ENCODE measurements around the gene CYB5A. TPM values are rescaled to one million over a fixed set of nuclear protein-coding genes. Genes with fewer than 3 reads are reported as not detected.

CYB5A gene
- total and polyA plus RNA-seq, 9 of the 15 experiments (the other 6 are each of a cell fraction or from before 2014, with no cell fraction given), result 11.9 to 22.6 (median 14.1) TPM

DNA sequence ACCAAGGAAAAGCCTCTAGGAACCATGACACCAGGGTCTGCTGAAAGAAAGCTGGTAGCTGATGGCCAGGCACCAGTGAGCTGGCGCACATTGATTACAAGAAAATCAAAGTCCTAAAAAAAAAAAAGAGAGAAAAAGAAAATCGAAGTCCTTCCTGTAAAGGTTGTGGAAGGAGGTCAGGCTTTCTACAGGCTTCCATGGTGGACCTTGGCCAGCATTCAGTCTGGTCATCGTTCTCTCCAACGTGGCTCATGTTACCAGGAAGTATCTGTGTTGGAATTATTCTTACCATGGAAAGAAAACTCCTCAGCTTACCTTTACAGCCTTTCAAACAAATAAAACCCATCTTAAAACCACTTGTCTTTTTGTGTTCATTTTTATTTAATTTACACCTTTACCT is 65.6 kb downstream of the CYB5A start:
- in situ Hi-C loops (cut with MboI) (no loop called here), intact Hi-C loops (cut with micrococcal nuclease) (no loop called here)
- Histone ChIP-seq H3K36me3 (ENCODE audit: control insufficient read depth, insufficient read depth, low read length) (no peaks in the 10 kb centered on the region), H3K9me1 (ENCODE audit: control insufficient read depth, insufficient read depth, low read length) (no peaks in the 10 kb centered on the region), H3K9ac (ENCODE audit: insufficient read depth in 1 of 2, low read depth in 2 of 2, low read length in 2 of 2) (no peak overlapping the region), H4K20me1 (replicated peaks; ENCODE audit: control insufficient read depth, insufficient read depth, low read length) (no peaks in the 10 kb centered on the region), H3K4me1 (replicated peaks in 1 of 2; ENCODE audit: control insufficient read depth in 2 of 2, insufficient read depth in 2 of 2, low read length in 2 of 2) (peaks cover 0 to 8% of the 10 kb centered on the region in 2 experiments; a peak in 2 of 5 replicates), H3K27ac (ENCODE audit: extremely low read depth, low read depth, low read length) (no peak overlapping the region), H3K79me2 (ENCODE audit: control insufficient read depth, insufficient read depth, low read length) (no peaks in the 10 kb centered on the region), H2AFZ (ENCODE audit: low read depth, low read length) (no peak overlapping the region), H3K4me2 (ENCODE audit: insufficient read depth, low read length) (no peak overlapping the region), H3K9me3 (replicated peaks; ENCODE audit: control insufficient read depth, insufficient read depth, low read depth, low read length) (no peaks in the 10 kb centered on the region), H3K27me3 (ENCODE audit: control insufficient read depth in 2 of 2, insufficient read depth in 2 of 2, low read length in 2 of 2) (peaks cover 0 to 7% of the 10 kb centered on the region in 2 experiments; a peak in 2 of 5 replicates), H3K4me3 (no peak overlapping the region)
- TF ChIP-seq CBFA2T2 (conservative IDR thresholded peaks at IDR 0.05) (no peak), HINFP (tag; conservative IDR thresholded peaks at IDR 0.05; ENCODE audit: low read depth) (no peak), HMG20B (CRISPR knock-in tag; IDR thresholded peaks at IDR 0.05) (no peak), YY1 (IDR thresholded peaks at IDR 0.05; ENCODE audit: borderline replicate concordance in 1 of 3, control insufficient read depth in 1 of 3, extremely low read depth in 1 of 3, insufficient read depth in 3 of 3, insufficient read length in 1 of 3, insufficient replicate concordance in 2 of 3, low read depth in 1 of 3, low read length in 2 of 3) (no peak), PML (IDR thresholded peaks at IDR 0.05; ENCODE audit: low read length) (no peak), KLF6 (CRISPR knock-in tag; IDR thresholded peaks at IDR 0.05; ENCODE audit: borderline replicate concordance) (no peak), ZNF124 (CRISPR knock-in tag; IDR thresholded peaks at IDR 0.05) (no peak)
- 29% methylated on average over 4 of the region's 4 CpGs for WGBS (ENCODE audit: insufficient coverage, low coverage, missing lambda C conversion rate)
- ATAC-seq (no peak), DNase-seq (ENCODE audit: extremely low read depth in 1 of 4, low spot score in 3 of 4) (no peak), FAIRE-seq (no peak)
- BruUV-seq (replicated peaks), result no TSS peak
- POLR2A ChIA-PET, result no interaction called here
- CTCF ChIA-PET (ENCODE audit: low intra/inter-chr PET ratio), result no interaction called here
